ENCODE data around the gene LPP.

Gene LPP

DNA sequence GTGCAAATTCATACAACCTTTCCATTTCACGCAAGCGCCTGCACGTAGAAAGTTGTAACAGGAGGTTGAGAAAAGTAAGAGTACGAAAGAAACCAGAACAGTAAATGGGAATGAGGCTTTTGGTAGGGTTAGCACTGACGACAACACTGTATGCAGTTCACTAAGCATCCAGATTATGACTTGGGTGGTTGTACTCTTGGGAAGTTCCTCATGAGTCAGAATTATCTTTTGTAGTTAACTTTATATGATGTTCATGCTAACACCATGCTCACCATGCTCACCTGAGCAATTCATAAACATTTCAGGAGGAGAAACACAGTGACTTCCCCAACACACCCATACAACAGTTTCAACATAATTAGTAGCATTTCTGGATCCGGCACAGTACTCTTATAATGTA lies 3.0 kb upstream of the LPP start:
- Mint-ChIP-seq H3K4me1 (ENCODE audit: low read depth) (peaks cover 40% of the 10 kb centered on the region), H3K36me3 (ENCODE audit: low read depth) (peaks cover 7% of the 10 kb centered on the region), H3K27me3 (ENCODE audit: low read depth) (no peaks in the 10 kb centered on the region), H3K4me3 (no peak overlapping the region), H3K27ac (no peak overlapping the region), H3K9me3 (no peaks in the 10 kb centered on the region)
- DNase-seq (ENCODE audit: low spot score): no peak

DNA sequence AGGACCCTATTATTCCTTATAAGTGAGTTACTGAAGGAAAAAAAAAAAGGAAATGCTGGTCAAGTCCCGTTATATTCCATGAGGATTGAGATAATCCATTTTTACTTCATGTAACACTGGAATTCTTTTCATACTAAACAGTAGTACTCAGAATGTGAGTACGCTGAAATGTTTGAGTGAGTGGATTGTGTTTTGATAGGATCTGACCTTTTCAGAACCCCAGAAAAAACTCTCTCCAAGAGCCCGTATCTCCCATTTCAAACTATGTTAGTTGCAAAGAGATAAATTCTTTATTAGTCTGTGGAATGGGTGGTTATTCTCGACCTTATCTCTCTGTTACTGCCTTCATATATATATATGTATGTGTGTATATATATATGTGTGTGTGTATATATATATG lies 2.5 kb upstream of the LPP start:
- H3K27me3 Mint-ChIP-seq (ENCODE audit: low read depth): no peaks in the 10 kb centered on the region
- H3K4me1 Mint-ChIP-seq (ENCODE audit: low read depth): peaks cover 44% of the 10 kb centered on the region
- H3K36me3 Mint-ChIP-seq (ENCODE audit: low read depth): peaks cover 10% of the 10 kb centered on the region
- DNase-seq (ENCODE audit: low spot score): no peak
- no peak overlapping the region for H3K27ac Mint-ChIP-seq
- H3K9me3 Mint-ChIP-seq: no peaks in the 10 kb centered on the region
- no peak overlapping the region for H3K4me3 Mint-ChIP-seq

DNA sequence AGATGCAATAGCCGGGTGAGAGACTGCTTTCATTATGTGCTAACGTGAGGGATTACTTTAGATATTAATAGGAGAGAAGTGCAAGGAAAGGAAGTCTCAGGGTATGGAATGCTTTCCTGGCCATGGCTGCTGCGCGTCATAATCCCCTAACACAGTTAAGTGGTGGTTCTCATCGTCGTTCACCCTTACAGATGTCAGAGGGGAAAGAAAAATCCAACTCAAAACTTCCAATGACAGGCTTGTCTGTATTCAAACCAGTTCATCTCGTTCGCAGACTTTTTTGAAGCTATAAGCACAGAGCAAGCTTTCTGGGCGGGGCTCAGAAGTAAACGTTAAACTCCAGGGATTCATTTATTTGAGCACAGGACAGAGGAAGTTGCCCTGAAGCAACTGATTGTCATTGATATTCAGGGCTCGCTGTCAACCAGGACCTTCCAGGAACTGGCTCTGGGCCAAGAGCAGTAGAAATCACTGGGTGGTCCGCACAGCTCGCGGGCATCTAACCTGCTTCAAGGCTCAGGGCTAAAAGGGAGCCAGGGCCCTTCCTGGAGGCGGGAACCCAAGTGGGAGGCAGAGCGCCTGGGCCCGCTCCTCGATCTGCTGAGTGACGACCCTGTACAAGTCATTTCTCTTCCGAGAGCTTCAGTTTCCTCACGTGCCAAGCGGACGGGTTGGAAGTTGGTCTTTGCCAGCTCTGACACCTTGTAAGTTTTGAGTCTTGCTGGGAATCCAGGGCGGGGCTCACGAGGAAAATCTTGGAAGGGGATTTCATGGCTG lies 1.1 kb upstream of the LPP start:
- peak overlapping the region; percentile 89 for H3K27ac Mint-ChIP-seq
- peaks cover 52% of the 10 kb centered on the region for H3K4me1 Mint-ChIP-seq (ENCODE audit: low read depth)
- H3K27me3 Mint-ChIP-seq (ENCODE audit: low read depth): no peaks in the 10 kb centered on the region
- DNase-seq (ENCODE audit: low spot score): no peak
- H3K4me3 Mint-ChIP-seq: peak overlapping the region; percentile 90
- no peaks in the 10 kb centered on the region for H3K9me3 Mint-ChIP-seq
- H3K36me3 Mint-ChIP-seq (ENCODE audit: low read depth): peaks cover 12% of the 10 kb centered on the region

DNA sequence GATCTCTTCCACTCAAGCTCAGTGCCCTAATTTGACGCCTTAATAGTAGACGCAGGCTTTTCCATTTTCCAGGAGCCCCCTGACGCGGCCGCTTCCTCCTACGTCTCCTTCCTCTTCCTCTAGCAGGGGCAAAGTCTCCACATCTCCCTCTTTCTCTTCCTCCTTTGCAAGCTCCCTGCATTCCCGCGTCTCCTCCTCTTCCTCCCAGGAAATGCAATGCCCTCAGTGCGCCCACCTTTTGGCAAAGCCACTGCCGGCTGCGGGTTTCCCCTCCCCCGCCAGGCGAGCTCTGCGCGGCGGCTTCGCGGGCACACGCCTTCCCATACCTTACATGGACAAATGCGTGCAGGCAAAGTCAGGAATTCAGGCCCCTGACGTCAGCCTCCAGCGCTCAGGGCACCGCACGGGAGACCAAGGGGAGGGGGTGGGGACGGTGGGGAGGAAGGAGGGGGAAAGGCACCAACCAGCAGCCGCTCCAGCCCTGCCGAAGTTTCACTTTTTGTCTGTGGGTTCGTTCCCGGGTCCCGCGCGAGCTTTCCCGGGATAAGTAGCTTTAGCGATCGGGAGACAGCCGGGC lies 432 bp upstream of the LPP start:
- Mint-ChIP-seq H3K9me3 (no peaks in the 10 kb centered on the region), H3K27me3 (ENCODE audit: low read depth) (no peaks in the 10 kb centered on the region), H3K36me3 (ENCODE audit: low read depth) (peaks cover 11% of the 10 kb centered on the region), H3K4me1 (ENCODE audit: low read depth) (peaks cover 50% of the 10 kb centered on the region), H3K27ac (peak overlapping the region; percentile 89), H3K4me3 (peak overlapping the region; percentile 90)
- no peak for DNase-seq (ENCODE audit: low spot score)

DNA sequence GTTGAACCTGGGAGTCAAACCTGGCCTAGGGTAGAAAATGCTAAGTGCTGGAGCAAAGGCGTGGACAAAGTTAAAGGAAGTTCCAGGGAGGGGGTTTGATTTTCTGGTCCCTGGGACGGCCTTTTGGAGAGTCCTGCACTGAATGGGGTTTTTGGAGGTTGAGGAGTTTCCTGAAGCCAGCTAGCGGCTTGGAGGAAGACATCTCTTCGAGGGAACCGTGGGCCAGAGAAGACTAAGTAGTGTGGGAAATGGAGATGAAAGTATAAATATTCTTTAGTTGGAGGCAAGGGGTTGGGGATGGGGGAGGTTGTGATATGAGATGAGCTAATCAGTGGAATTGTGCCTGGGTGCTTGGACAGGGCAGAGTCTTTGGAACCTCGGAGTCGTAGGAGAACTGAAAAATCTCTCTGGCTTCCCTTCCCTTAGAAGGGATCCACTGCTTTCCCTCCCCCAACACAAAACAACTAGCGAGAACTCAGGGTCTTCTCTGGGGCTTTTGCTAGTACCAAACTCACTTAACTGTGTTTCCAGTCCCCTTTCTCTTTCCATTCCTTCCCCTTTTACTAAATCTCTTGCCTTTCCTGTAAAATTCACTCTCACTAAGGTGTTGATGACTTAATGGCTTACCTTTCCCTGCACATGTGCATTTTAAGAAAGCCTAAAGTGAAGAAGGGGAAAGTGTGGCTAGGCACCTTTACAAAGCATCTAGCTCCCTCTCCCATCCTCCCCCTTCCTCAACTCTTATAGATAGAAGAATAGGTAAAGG lies 1.0 kb downstream of the LPP start:
- Mint-ChIP-seq H3K27me3 (ENCODE audit: low read depth) (no peaks in the 10 kb centered on the region), H3K9me3 (no peaks in the 10 kb centered on the region), H3K4me1 (ENCODE audit: low read depth) (peaks cover 56% of the 10 kb centered on the region), H3K36me3 (ENCODE audit: low read depth) (peaks cover 16% of the 10 kb centered on the region), H3K4me3 (peak overlapping the region; percentile 93), H3K27ac (peak overlapping the region; percentile 93)
- no peak for DNase-seq (ENCODE audit: low spot score)

DNA sequence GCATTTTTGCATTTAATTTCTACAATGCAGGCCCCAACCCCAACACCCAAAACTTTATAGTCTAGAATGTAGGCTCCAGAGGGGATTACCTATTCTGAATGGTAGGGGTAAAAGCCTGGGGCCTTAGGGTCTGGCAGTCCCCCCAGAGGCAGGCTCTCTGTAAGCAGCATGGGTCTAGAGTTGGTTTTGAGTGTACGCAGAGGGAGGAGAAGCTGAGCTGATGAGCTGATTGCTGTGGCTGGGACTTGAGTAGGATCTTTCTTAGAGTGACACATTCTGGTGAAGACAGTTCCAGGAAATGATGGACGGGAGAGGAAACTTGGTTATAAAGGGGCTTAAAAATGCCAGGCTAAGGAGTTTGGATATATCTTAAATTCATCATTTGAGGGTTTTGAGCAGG lies 2.1 kb downstream of the LPP start:
- Mint-ChIP-seq H3K4me1 (ENCODE audit: low read depth) (peaks cover 63% of the 10 kb centered on the region), H3K36me3 (ENCODE audit: low read depth) (peaks cover 23% of the 10 kb centered on the region), H3K4me3 (peak overlapping the region; percentile 93), H3K27me3 (ENCODE audit: low read depth) (no peaks in the 10 kb centered on the region), H3K9me3 (no peaks in the 10 kb centered on the region), H3K27ac (peak overlapping the region; percentile 93)
- DNase-seq (ENCODE audit: low spot score): peak; percentile 49

DNA sequence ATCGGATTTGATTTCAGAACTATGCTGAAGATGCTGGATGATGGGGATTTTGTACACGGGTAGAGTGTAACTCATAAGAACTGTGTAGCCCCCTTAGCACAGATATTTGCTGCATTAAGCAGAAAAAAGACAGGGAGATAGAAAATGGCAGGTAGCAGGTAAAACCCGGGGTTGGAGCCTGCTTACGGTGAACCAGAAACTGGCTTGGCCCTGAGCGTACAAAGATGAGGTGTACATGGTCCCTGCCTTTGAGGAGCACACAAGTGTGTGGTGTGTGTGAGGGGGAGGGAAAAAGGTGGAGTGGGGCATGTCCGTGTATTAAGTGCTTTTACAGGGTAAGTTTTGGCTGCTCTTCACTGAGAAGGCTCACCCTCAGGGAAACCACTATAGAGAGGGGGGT lies 3.5 kb downstream of the LPP start:
- Mint-ChIP-seq H3K27me3 (ENCODE audit: low read depth) (no peaks in the 10 kb centered on the region), H3K4me3 (no peak overlapping the region), H3K36me3 (ENCODE audit: low read depth) (peaks cover 30% of the 10 kb centered on the region), H3K4me1 (ENCODE audit: low read depth) (peaks cover 63% of the 10 kb centered on the region), H3K9me3 (no peaks in the 10 kb centered on the region), H3K27ac (peak overlapping the region; percentile 18)
- no peak for DNase-seq (ENCODE audit: low spot score)

DNA sequence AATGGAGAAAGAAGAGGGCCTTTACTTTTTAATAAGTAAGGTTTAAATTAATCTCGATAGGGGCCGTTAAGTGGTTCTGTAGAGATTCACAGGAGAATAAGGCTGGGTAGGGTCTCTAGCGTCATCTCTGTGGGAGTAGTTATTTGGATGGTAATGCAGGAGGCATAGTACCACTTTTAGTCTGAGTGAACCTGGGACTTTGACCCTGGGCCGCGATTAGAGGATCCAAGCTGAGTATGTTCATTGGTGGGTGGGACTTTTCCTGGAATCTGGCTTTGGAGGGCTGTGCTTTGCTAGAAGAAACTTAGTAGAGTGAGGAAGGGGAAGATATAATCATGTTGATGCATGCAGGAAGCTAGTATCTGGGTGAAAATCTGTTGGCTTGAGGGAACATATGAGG lies 4.0 kb downstream of the LPP start:
- H3K27ac Mint-ChIP-seq: peak overlapping the region; percentile 13
- H3K4me3 Mint-ChIP-seq: peak overlapping the region; percentile 24
- H3K9me3 Mint-ChIP-seq: no peaks in the 10 kb centered on the region
- peaks cover 62% of the 10 kb centered on the region for H3K4me1 Mint-ChIP-seq (ENCODE audit: low read depth)
- H3K27me3 Mint-ChIP-seq (ENCODE audit: low read depth): no peaks in the 10 kb centered on the region
- no peak for DNase-seq (ENCODE audit: low spot score)
- H3K36me3 Mint-ChIP-seq (ENCODE audit: low read depth): peaks cover 31% of the 10 kb centered on the region

DNA sequence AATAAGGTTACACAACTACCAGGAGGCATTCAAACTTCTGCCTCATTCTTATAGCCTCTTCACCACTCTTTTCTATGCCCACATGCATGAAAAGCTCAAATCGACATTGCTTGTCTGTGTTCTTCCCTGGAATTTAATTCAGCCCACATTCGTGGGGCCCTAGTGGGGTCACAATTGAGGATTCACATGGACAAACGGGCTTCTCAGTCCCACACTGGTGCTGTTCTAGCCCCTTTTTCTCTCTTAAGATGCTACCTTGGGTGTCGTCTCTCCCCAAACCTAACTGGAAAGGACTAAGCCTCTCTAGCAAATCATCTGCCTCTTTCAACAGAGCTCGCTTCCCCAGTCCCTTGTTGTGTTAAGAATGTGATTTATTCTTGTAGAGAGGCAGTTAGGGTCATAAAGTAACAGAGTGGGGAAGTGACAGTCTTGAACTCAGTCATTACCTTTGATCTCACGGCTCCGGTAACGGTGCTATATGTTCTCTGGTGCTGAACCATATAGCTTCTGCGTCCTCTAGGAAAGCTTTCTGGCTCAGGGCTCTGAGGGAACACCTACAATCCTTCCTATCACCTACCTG lies 4.9 kb downstream of the LPP start:
- Mint-ChIP-seq H3K4me1 (ENCODE audit: low read depth) (peaks cover 62% of the 10 kb centered on the region), H3K9me3 (no peaks in the 10 kb centered on the region), H3K36me3 (ENCODE audit: low read depth) (peaks cover 36% of the 10 kb centered on the region), H3K27ac (no peak overlapping the region), H3K4me3 (no peak overlapping the region), H3K27me3 (ENCODE audit: low read depth) (no peaks in the 10 kb centered on the region)
- DNase-seq (ENCODE audit: low spot score): no peak

DNA sequence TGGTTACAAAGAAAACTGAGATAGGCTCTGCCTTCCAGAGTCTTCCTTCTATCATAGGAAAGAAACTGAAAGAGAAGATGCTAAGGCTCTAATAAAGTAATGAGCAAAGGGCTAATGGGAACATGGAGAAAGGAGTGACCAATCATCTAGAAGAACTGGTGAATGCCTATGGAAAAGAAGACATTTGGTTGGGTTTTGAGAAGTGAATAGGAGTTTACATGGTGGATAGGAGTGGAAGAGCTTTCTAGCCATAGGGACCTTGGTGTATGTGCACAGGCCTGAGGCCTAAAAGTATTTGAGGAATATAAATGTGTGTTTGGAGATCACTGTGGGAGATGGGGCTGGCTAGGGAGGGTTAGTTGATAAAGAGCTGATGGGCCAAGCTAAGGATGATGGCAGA lies 6.8 kb downstream of the LPP start:
- no peak for DNase-seq (ENCODE audit: low spot score)
- Mint-ChIP-seq H3K9me3 (no peaks in the 10 kb centered on the region), H3K4me3 (no peak overlapping the region), H3K4me1 (ENCODE audit: low read depth) (peaks cover 68% of the 10 kb centered on the region), H3K27ac (peak overlapping the region; percentile 2), H3K27me3 (ENCODE audit: low read depth) (no peaks in the 10 kb centered on the region), H3K36me3 (ENCODE audit: low read depth) (peaks cover 40% of the 10 kb centered on the region)

DNA sequence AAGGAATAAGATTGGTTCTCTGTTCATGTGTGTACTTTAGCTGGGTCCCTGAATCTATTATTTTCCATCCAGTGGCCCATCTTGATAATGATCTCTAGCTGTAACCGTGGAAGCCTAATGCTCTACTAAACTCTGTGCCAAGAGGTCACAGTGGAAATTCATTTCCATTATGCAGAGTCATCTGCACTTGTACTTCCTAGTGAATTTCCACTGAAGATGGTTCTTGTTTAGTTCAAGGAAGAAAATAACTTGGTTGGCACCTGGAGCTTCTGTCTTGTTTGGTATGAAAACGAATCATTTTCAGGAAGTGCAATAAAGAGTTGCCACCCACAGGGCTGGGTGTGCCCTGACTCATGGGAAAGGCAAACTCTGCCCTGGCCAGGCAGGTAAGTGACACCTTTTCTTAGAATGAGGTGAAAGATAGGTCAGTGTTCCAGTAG lies 10.3 kb downstream of the LPP start:
- Mint-ChIP-seq H3K9me3 (no peaks in the 10 kb centered on the region), H3K4me3 (peak overlapping the region; percentile 19), H3K4me1 (ENCODE audit: low read depth) (peaks cover 49% of the 10 kb centered on the region), H3K27ac (peak overlapping the region; percentile 52), H3K27me3 (ENCODE audit: low read depth) (no peaks in the 10 kb centered on the region), H3K36me3 (ENCODE audit: low read depth) (peaks cover 26% of the 10 kb centered on the region)
- no peak for DNase-seq (ENCODE audit: low spot score)

DNA sequence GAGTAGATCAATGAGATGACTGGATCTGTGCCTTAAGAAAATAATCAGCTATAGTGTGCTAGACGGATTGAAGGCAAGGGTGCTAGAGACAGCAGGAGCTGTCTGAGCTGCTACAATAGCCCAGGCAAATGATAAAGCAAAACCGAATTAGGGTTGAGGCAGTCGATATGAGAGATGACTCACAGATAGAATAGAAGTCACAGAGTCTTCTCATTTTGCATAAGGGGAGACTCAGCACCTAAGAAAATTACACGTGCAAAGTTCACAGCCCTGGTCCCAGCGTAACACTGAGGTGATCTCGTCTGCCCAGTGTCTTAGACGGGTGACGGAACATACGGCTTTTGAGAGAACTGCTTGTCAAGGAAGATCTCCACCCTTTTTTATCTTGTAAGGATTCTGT lies 11.6 kb downstream of the LPP start:
- Mint-ChIP-seq H3K36me3 (ENCODE audit: low read depth) (peaks cover 23% of the 10 kb centered on the region), H3K4me3 (peak overlapping the region; percentile 0), H3K9me3 (no peaks in the 10 kb centered on the region), H3K27ac (peak overlapping the region; percentile 3), H3K4me1 (ENCODE audit: low read depth) (peaks cover 52% of the 10 kb centered on the region), H3K27me3 (ENCODE audit: low read depth) (no peaks in the 10 kb centered on the region)
- no peak for DNase-seq (ENCODE audit: low spot score)

DNA sequence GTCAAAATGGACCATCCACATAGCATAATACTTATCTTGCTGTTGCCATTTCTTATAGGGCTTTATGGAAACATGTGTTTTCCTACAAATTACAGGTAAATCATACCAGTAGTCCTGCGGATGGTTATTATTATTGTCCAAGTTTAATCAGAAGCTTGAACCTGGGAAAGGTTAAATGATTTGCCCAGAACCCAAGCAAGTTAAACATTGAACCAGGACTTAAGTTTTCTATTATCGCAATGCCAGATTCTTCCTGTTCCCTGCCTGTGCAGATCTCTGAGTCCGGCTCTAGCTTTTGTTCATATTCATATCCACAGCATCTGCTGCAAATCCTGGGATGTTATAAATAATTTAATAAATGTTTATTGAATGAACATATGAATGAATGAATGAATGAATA lies 12.5 kb downstream of the LPP start:
- Mint-ChIP-seq H3K27ac (no peak overlapping the region), H3K36me3 (ENCODE audit: low read depth) (peaks cover 21% of the 10 kb centered on the region), H3K4me3 (no peak overlapping the region), H3K27me3 (ENCODE audit: low read depth) (no peaks in the 10 kb centered on the region), H3K4me1 (ENCODE audit: low read depth) (peaks cover 51% of the 10 kb centered on the region), H3K9me3 (no peaks in the 10 kb centered on the region)
- no peak for DNase-seq (ENCODE audit: low spot score)

DNA sequence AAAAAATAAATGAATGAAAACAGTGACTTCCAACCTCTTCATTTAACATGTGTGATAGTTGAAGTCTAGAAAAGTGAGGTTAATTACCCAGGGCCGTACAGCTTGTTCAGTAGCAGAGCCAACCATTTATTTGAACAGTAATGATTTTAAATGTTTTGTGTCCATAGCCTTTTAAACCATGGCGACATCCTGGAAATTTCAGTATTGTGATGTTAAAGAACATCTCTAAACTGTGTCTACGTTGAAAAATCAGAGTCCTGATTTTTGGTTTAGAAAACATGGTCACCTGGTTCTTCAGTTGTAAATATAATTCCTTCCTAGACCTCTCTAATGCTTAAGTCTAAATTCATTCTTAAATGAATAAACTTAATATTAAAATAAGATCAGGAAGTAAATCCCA lies 14.2 kb downstream of the LPP start:
- no peaks in the 10 kb centered on the region for H3K9me3 Mint-ChIP-seq
- H3K27me3 Mint-ChIP-seq (ENCODE audit: low read depth): no peaks in the 10 kb centered on the region
- H3K27ac Mint-ChIP-seq: no peak overlapping the region
- H3K4me3 Mint-ChIP-seq: no peak overlapping the region
- peaks cover 43% of the 10 kb centered on the region for H3K4me1 Mint-ChIP-seq (ENCODE audit: low read depth)
- peaks cover 11% of the 10 kb centered on the region for H3K36me3 Mint-ChIP-seq (ENCODE audit: low read depth)
- DNase-seq (ENCODE audit: low spot score): no peak
